K562 (cell line): ENCODE data around the gene SAP30L. TPM values are rescaled to one million over a fixed set of nuclear protein-coding genes. Genes with fewer than 3 reads are reported as not detected.

Experiments used
- ATAC-seq: fragments of 200-7000 bp; cut with Tn5 transposase; 3 replicates; pipeline ENCODE4 v1.9.1; 2020; ENCODE audit warnings: moderate library complexity
- BruUV-seq: library from RNA; stranded (reverse); fragments of 400-500 nt; replicated peaks from 2 replicates; lab custom pipeline; 2021; lab: Mats Ljungman, UMichigan
- CTCF ChIA-PET: fragments of 300-600 bp; formaldehyde crosslinking; extraction: SDS; loops from one replicate; lab custom pipeline; 2021; ENCODE audit warnings: low intra/inter-chr PET ratio; lab: Yijun Ruan, JAX
- POLR2A ChIA-PET: fragments of 300-600, 350-650 bp; sonication (Branson Sonifier 250); formaldehyde crosslinking; extraction: SDS; loops from one replicate; lab custom pipeline; 2021; ENCODE audit warnings: antibody characterized with exemption, inconsistent platforms; lab: Yijun Ruan, JAX
- DNase-seq, 4 experiments: peaks; one replicate each; pipeline versions ENCODE4 v3.0.0 to v3.0.0-alpha.2; 2011 to 2018; ENCODE audit warnings: low spot score in 3 of 4, mixed read lengths in 3 of 4; ENCODE audit errors: extremely low read depth in 1 of 4
- FAIRE-seq: peaks from 2 replicates; lab custom pipeline; 2011; peaks lifted over from hg19 to GRCh38; lab: Jason Lieb, UNC
- H2AFZ ChIP-seq: 2 replicates; pipeline ENCODE4 v1.6.0; 2011; ENCODE audit warnings: low read depth, low read length, control low read depth, inconsistent platforms
- H3K27ac ChIP-seq: fragments of 200-600 bp; 3 replicates; pipeline ENCODE4 v1.8.0; 2011; ENCODE audit warnings: low read depth, mild to moderate bottlenecking, control low read depth, inconsistent platforms, low read length, moderate library complexity, mixed read lengths; ENCODE audit errors: extremely low read depth
- H3K27me3 ChIP-seq, 2 experiments: fragments of 300-600 bp in 1 of 2; 2 replicates in 1 of 2; 3 replicates in 1 of 2; pipeline versions ENCODE4 v1.6.0 to v1.8.0; 2011; ENCODE audit warnings: inconsistent platforms in 2 of 2, low read length in 2 of 2, mild to moderate bottlenecking in 1 of 2, mixed read lengths in 1 of 2, moderate library complexity in 1 of 2; ENCODE audit not compliant: control insufficient read depth in 2 of 2, insufficient read depth in 2 of 2
- H3K36me3 ChIP-seq: fragments of 300-600 bp; 3 replicates; pipeline ENCODE4 v1.8.0; 2011; ENCODE audit warnings: mild to moderate bottlenecking, low read length, inconsistent platforms; ENCODE audit not compliant: control insufficient read depth, insufficient read depth
- H3K4me1 ChIP-seq, 2 experiments: fragments of 200-600 bp in 1 of 2; replicated peaks in 1 of 2; 2 replicates in 1 of 2; 3 replicates in 1 of 2; pipeline versions ENCODE4 v1.5.1 to v1.8.0; 2011; ENCODE audit warnings: inconsistent platforms in 2 of 2, low read length in 2 of 2, mild to moderate bottlenecking in 1 of 2, mixed read lengths in 1 of 2, moderate library complexity in 1 of 2; ENCODE audit not compliant: control insufficient read depth in 2 of 2, insufficient read depth in 2 of 2
- H3K4me2 ChIP-seq: 2 replicates; pipeline ENCODE4 v1.6.1; 2011; ENCODE audit warnings: low read length, control low read depth, inconsistent platforms, mixed read lengths; ENCODE audit not compliant: insufficient read depth
- H3K4me3 ChIP-seq: fragments of 200-600 bp; sonication (generic), shearing (Covaris generic); 2 replicates; pipeline ENCODE4 v1.5.1; 2016; ENCODE audit warnings: control low read depth, inconsistent platforms
- H3K79me2 ChIP-seq: fragments of 200-600 bp; 3 replicates; pipeline ENCODE4 v1.8.0; 2011; ENCODE audit warnings: low read length, inconsistent platforms; ENCODE audit not compliant: control insufficient read depth, insufficient read depth
- H3K9ac ChIP-seq, 2 experiments: 2 replicates each; pipeline versions ENCODE4 v1.6.0 to v1.6.1; 2011; ENCODE audit warnings: low read depth in 2 of 2, low read length in 2 of 2, control low read depth in 1 of 2, inconsistent platforms in 1 of 2, mild to moderate bottlenecking in 1 of 2, mixed read lengths in 1 of 2; ENCODE audit not compliant: insufficient read depth in 1 of 2
- H3K9me1 ChIP-seq: one replicate; pipeline ENCODE4 v1.6.0; 2011; ENCODE audit warnings: inconsistent platforms, mild to moderate bottlenecking, low read length, moderate library complexity; ENCODE audit not compliant: control insufficient read depth, insufficient read depth
- H3K9me3 ChIP-seq: replicated peaks from 2 replicates; pipeline ENCODE4 v1.5.1; 2011; ENCODE audit warnings: low read depth, low read length, inconsistent platforms; ENCODE audit not compliant: control insufficient read depth, insufficient read depth
- H4K20me1 ChIP-seq: replicated peaks from 2 replicates; pipeline ENCODE4 v1.6.1; 2011; ENCODE audit warnings: low read length, inconsistent platforms, mixed read lengths; ENCODE audit not compliant: control insufficient read depth, insufficient read depth
- C11orf30 ChIP-seq: fragments of 450-650 bp; IDR thresholded peaks from 2 replicates; pipeline ENCODE4 v1.6.1; 2016; ENCODE audit warnings: low read depth, mild to moderate bottlenecking
- EGR1 ChIP-seq: fragments of 450-650 bp; conservative IDR thresholded peaks from 2 replicates; pipeline ENCODE4 v1.6.1; 2017; ENCODE audit warnings: mild to moderate bottlenecking
- EP300 ChIP-seq: IDR thresholded peaks from 2 replicates; pipeline ENCODE4 v1.6.1; 2012; ENCODE audit warnings: low read length, improper control_type of control experiment
- ESRRA ChIP-seq: fragments of 450-650 bp; IDR thresholded peaks from 2 replicates; pipeline ENCODE4 v1.6.1; 2014; ENCODE audit warnings: low read depth, mild to moderate bottlenecking, moderate library complexity, borderline replicate concordance
- GATA2 ChIP-seq: sonication (generic); formaldehyde crosslinking; IDR thresholded peaks from 2 replicates; pipeline ENCODE4 v1.4.0; 2020; ENCODE audit warnings: mild to moderate bottlenecking, missing genetic modification reagents
- HDAC2 ChIP-seq: fragments of 450-650 bp; IDR thresholded peaks from 2 replicates; pipeline ENCODE4 v1.6.1; 2016; ENCODE audit warnings: mild to moderate bottlenecking
- MAFG ChIP-seq: fragments of 450-650 bp; conservative IDR thresholded peaks from 2 replicates; pipeline ENCODE4 v1.6.1; 2016; ENCODE audit warnings: missing genetic modification characterization, missing compliant biosample characterization
- MCM7 ChIP-seq, 2 experiments: fragments of 450-650 bp; IDR thresholded peaks; 2 replicates each; pipeline ENCODE4 v1.6.1; 2016 to 2018
- NFE2 ChIP-seq: IDR thresholded peaks from 2 replicates; pipeline ENCODE4 v1.6.1; 2014; ENCODE audit warnings: antibody characterized with exemption, low read depth
- NR2C2 ChIP-seq, 2 experiments: fragments of 200-800 bp in 1 of 2; sonication (Bioruptor generic) in 1 of 2; sonication (generic) in 1 of 2; formaldehyde crosslinking in 1 of 2; IDR thresholded peaks; 2 replicates each; pipeline versions ENCODE4 v1.6.1 to v1.8.0; 2016 to 2022; ENCODE audit warnings: mild to moderate bottlenecking in 1 of 2, missing compliant biosample characterization in 1 of 2, missing genetic modification characterization in 1 of 2, missing genetic modification reagents in 1 of 2
- POLR2B ChIP-seq: fragments of 450-650 bp; IDR thresholded peaks from 2 replicates; pipeline ENCODE4 v1.6.1; 2018; ENCODE audit warnings: low read depth; ENCODE audit not compliant: partially characterized antibody
- POU5F1 ChIP-seq: fragments of 150-350 bp; IDR thresholded peaks from 2 replicates; pipeline ENCODE4 v1.6.1; 2014; ENCODE audit warnings: borderline replicate concordance, low read length, low read depth, mild to moderate bottlenecking; ENCODE audit not compliant: partially characterized antibody
- SPI1 ChIP-seq: IDR thresholded peaks from 2 replicates; pipeline ENCODE4 v1.6.1; 2011; ENCODE audit warnings: low read depth, low read length, control low read depth, borderline replicate concordance
- SRF ChIP-seq, 2 experiments: fragments of 250-450, 450-650 bp in 1 of 2; sonication (Bioruptor Pico) in 1 of 2; sonication (generic) in 1 of 2; formaldehyde crosslinking; IDR thresholded peaks; 2 replicates each; pipeline versions ENCODE4 v1.5.0 to v1.5.1; 2020 to 2022; ENCODE audit warnings: mild to moderate bottlenecking in 1 of 2, missing genetic modification reagents in 1 of 2
- TARDBP ChIP-seq: fragments of 450-650 bp; IDR thresholded peaks from 2 replicates; pipeline ENCODE4 v1.6.1; 2016
- TCF3 ChIP-seq: sonication (generic); formaldehyde crosslinking; IDR thresholded peaks from 2 replicates; pipeline ENCODE4 v1.4.0; 2020; ENCODE audit warnings: mild to moderate bottlenecking, missing genetic modification reagents
- XRCC4 ChIP-seq: IDR thresholded peaks from one replicate; pipeline ENCODE4 v1.6.1; 2011; ENCODE audit not compliant: insufficient read depth, insufficient read length; ENCODE audit errors: extremely low read depth
- ZKSCAN3 ChIP-seq: fragments of 250-450 bp; sonication (Bioruptor Pico); IDR thresholded peaks from 2 replicates; pipeline ENCODE4 v1.4.0; 2020
- ZNF77 ChIP-seq: fragments of 250-450 bp; sonication (Bioruptor Pico); IDR thresholded peaks from 2 replicates; pipeline ENCODE4 v1.5.0; 2020
- WGBS: fragments of 100-300 bp; shearing (Covaris generic); methylation state at CpG from one replicate; pipeline ENCODE4 v1.1.6; 2016; ENCODE audit warnings: low coverage, mixed read lengths; ENCODE audit not compliant: insufficient coverage; ENCODE audit errors: missing lambda C conversion rate; 5-methylcytosine and 5-hydroxymethylcytosine counted together
- in situ Hi-C: fragments of 300-500 bp; cut with MboI; formaldehyde crosslinking; loops from 4 replicates; pipeline ENCODE4 v1.15.0; 2018; ENCODE audit warnings: inconsistent platforms, mixed read lengths
- intact Hi-C: fragments of 100-400 bp; cut with micrococcal nuclease; formaldehyde crosslinking; loops from 2 replicates; pipeline ENCODE4 v1.14.2; 2022
- polyA plus RNA-seq, 8 experiments: library from polyadenylated mRNA; depleted of rRNA in 4 of 8; stranded (reverse) in 5 of 8; unstranded in 3 of 8; fragments of >200 nt; fragmentation: Nextera tagmentation in 2 of 8; fragmentation: Illumina TruSeq in 1 of 8; extraction: Ambion mirVana in 2 of 8; extraction: Trizol in 1 of 8; gene quantifications; 2 replicates each; pipeline versions ENCODE4 v1.2.1 to v1.2.3, GENCODE V29; 2011 to 2014; ENCODE audit warnings: inconsistent platforms in 1 of 8, missing spikeins in 1 of 8
- total RNA-seq, 7 experiments: library from RNA; depleted of rRNA in 6 of 7; stranded (reverse); fragments of >200 nt in 6 of 7; fragmentation: Illumina TruSeq in 2 of 7; extraction: Trizol in 2 of 7; gene quantifications; 2 replicates each; pipeline versions ENCODE4 v1.2.1 to v1.2.3, GENCODE V29; 2011 to 2021; ENCODE audit warnings: low replicate concordance in 1 of 7
- TF ChIP-seq, protein P1 (sequence below): fragments of 250-450 bp; sonication (Bioruptor Pico); IDR thresholded peaks from 2 replicates; pipeline ENCODE4 v1.4.0; 2020

The SAP30L gene
- total and polyA plus RNA-seq, 9 of the 15 experiments (the other 6 are each of a cell fraction or from before 2014, with no cell fraction given), result 5.1 to 33.6 (median 28.1) TPM

DNA sequence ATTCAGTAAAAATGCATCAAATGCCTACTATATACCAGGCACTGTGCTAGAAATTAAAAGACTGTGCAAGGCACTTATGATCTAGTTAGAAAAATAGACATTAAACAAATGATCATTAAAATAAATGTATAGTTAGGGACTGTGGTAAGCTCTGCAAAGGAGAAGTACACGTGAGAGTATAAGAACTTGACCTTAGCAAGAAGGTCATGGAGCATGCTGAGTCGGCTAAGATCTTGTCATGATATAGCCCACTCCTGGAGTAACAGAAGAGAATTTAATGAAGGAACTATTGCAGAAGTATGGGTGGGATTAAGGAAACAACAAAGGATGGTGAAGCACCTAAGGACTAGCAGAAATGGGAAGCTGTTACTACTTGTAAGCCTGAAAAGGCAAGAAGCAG is 23.5 kb upstream of the SAP30L start:
- no peaks in the 10 kb centered on the region for H3K9me3 ChIP-seq
- no peak overlapping the region for H3K27ac ChIP-seq
- H3K4me2 ChIP-seq, result no peak overlapping the region
- no TSS peak for BruUV-seq
- ChIA-PET CTCF (interaction anchor here (1.7 kb wide), 1 partner anchor 188 kb away, joined by 6 read pairs; no protein-coding TSS in a partner anchor), POLR2A (interaction anchor here (0.7 to 1.7 kb wide), 7 partner anchors 10 to 310 kb away, joined by 3 to 7 read pairs (median 3); no protein-coding TSS in a partner anchor)
- FAIRE-seq (no peak), DNase-seq (peak in 1 of 4 experiments; percentile 16), ATAC-seq (peak; percentile 75)
- no peaks in the 10 kb centered on the region for H3K9me1 ChIP-seq
- no peaks in the 10 kb centered on the region for H4K20me1 ChIP-seq
- intact Hi-C loops (loop anchor here (2.0 to 5.0 kb wide), 2 partner anchors 100 to 221 kb away; no protein-coding TSS in a partner anchor), in situ Hi-C loops (no loop called here)
- peaks cover 3% of the 10 kb centered on the region; the same call in 1 of the 3 replicates for H3K36me3 ChIP-seq
- no peaks in the 10 kb centered on the region for H3K27me3 ChIP-seq
- H3K79me2 ChIP-seq, result no peaks in the 10 kb centered on the region
- H3K4me1 ChIP-seq, result peaks cover 0 to 8% of the 10 kb centered on the region in 2 experiments; a peak in 2 of 5 replicates
- H3K9ac ChIP-seq, result no peak overlapping the region
- H3K4me3 ChIP-seq, result no peak overlapping the region
- H2AFZ ChIP-seq, result no peak overlapping the region
- 5% methylated on average over 2 of the region's 2 CpGs for WGBS
- TF ChIP-seq EP300 (peak; percentile 6; the same call in 1 of the 2 replicates), ZNF77 (CRISPR knock-in tag) (no peak), C11orf30 (peak; percentile 41), POLR2B (no peak), HDAC2 (no peak), MAFG (tag) (peak; percentile 7; the same call in 1 of the 2 replicates), SRF (CRISPR knock-in tag; IDR thresholded peaks at IDR 0.05) (no peak), NFE2 (peak; percentile 21; the same call in 1 of the 2 replicates), ZKSCAN3 (CRISPR knock-in tag) (no peak), ESRRA (peak; percentile 93), TARDBP (no peak), EGR1 (no peak), POU5F1 (no peak), XRCC4 (no peak), GATA2 (no peak), TCF3 (CRISPR knock-in tag) (no peak), MCM7 (IDR thresholded peaks at IDR 0.05) (no peak), NR2C2 (CRISPR knock-in tag; IDR thresholded peaks at IDR 0.05) (no peak), NR2C2 (tag; IDR thresholded peaks at IDR 0.05) (peak; percentile 39; the same call in 1 of the 2 replicates), SPI1 (no peak)
- TF ChIP-seq, protein P1, sequence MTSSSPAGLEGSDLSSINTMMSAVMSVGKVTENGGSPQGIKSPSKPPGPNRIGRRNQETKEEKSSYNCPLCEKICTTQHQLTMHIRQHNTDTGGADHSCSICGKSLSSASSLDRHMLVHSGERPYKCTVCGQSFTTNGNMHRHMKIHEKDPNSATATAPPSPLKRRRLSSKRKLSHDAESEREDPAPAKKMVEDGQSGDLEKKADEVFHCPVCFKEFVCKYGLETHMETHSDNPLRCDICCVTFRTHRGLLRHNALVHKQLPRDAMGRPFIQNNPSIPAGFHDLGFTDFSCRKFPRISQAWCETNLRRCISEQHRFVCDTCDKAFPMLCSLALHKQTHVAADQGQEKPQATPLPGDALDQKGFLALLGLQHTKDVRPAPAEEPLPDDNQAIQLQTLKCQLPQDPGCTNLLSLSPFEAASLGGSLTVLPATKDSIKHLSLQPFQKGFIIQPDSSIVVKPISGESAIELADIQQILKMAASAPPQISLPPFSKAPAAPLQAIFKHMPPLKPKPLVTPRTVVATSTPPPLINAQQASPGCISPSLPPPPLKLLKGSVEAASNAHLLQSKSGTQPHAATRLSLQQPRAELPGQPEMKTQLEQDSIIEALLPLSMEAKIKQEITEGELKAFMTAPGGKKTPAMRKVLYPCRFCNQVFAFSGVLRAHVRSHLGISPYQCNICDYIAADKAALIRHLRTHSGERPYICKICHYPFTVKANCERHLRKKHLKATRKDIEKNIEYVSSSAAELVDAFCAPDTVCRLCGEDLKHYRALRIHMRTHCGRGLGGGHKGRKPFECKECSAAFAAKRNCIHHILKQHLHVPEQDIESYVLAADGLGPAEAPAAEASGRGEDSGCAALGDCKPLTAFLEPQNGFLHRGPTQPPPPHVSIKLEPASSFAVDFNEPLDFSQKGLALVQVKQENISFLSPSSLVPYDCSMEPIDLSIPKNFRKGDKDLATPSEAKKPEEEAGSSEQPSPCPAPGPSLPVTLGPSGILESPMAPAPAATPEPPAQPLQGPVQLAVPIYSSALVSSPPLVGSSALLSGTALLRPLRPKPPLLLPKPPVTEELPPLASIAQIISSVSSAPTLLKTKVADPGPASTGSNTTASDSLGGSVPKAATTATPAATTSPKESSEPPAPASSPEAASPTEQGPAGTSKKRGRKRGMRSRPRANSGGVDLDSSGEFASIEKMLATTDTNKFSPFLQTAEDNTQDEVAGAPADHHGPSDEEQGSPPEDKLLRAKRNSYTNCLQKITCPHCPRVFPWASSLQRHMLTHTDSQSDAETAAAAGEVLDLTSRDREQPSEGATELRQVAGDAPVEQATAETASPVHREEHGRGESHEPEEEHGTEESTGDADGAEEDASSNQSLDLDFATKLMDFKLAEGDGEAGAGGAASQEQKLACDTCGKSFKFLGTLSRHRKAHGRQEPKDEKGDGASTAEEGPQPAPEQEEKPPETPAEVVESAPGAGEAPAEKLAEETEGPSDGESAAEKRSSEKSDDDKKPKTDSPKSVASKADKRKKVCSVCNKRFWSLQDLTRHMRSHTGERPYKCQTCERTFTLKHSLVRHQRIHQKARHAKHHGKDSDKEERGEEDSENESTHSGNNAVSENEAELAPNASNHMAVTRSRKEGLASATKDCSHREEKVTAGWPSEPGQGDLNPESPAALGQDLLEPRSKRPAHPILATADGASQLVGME (CRISPR knock-in tag), result no peak
